H1 (cell line): ENCODE results near the gene JMJD8. TPM values are rescaled to one million over a fixed set of nuclear protein-coding genes. Genes with fewer than 3 reads are reported as not detected.

Experiments
- CTCF ChIA-PET: fragments of 300-600 bp; sonication (Branson Sonifier 250); formaldehyde crosslinking; loops from one replicate; lab custom pipeline; 2021; ENCODE audit not compliant: partially characterized antibody; lab: Charles Lee
- POLR2A ChIA-PET: fragments of 300-600 bp; sonication (Branson Sonifier 250); formaldehyde crosslinking; loops from one replicate; lab custom pipeline; 2021; ENCODE audit warnings: inconsistent platforms; ENCODE audit not compliant: partially characterized antibody; lab: Charles Lee
- DNase-seq, 2 experiments: peaks; one replicate each; pipeline versions ENCODE4 v3.0.0 to v3.0.0-alpha.2; 2010 to 2022; ENCODE audit warnings: low spot score in 2 of 2, low read depth in 1 of 2, mixed read lengths in 1 of 2
- FAIRE-seq: peaks from 2 replicates; lab custom pipeline; 2011; peaks lifted over from hg19 to GRCh38; lab: Jason Lieb, UNC
- H2AFZ ChIP-seq: 2 replicates; pipeline ENCODE4 v1.8.1; 2012; ENCODE audit warnings: low read length, inconsistent platforms
- H2AK5ac ChIP-seq: 2 replicates; pipeline ENCODE4 v1.6.1; 2013; ENCODE audit warnings: low read depth, low read length
- H2BK120ac ChIP-seq: replicated peaks from 2 replicates; pipeline ENCODE3; 2013; ENCODE audit warnings: low read depth, low read length, inconsistent platforms
- H2BK12ac ChIP-seq: 2 replicates; pipeline ENCODE4 v1.6.1; 2013; ENCODE audit warnings: low read depth, low read length
- H2BK15ac ChIP-seq: 2 replicates; pipeline ENCODE4 v1.6.1; 2013; ENCODE audit warnings: low read length
- H2BK20ac ChIP-seq: 2 replicates; pipeline ENCODE4 v1.6.1; 2013; ENCODE audit warnings: low read length
- H2BK5ac ChIP-seq: 2 replicates; pipeline ENCODE4 v1.6.1; 2013; ENCODE audit warnings: low read depth, low read length
- H3K14ac ChIP-seq: 2 replicates; pipeline ENCODE4 v1.6.1; 2013; ENCODE audit warnings: inconsistent platforms; ENCODE audit not compliant: insufficient read length
- H3K18ac ChIP-seq: 2 replicates; pipeline ENCODE4 v1.6.1; 2013; ENCODE audit warnings: low read length; ENCODE audit errors: extremely low read depth
- H3K23ac ChIP-seq: 2 replicates; pipeline ENCODE4 v1.6.1; 2013; ENCODE audit warnings: inconsistent platforms; ENCODE audit not compliant: insufficient read length
- H3K23me2 ChIP-seq: 2 replicates; pipeline ENCODE4 v1.6.1; 2013; ENCODE audit warnings: low read depth, low read length
- H3K27ac ChIP-seq: 2 replicates; pipeline ENCODE4 v1.6.1; 2011; ENCODE audit warnings: low read depth, low read length, inconsistent platforms
- H3K27me3 ChIP-seq, 4 experiments: replicated peaks in 1 of 4; 1 replicate in 1 of 4; 2 replicates in 3 of 4; pipeline versions ENCODE4 v1.6.1 to v1.8.1; 2011 to 2013; ENCODE audit warnings: low read length in 3 of 4, mild to moderate bottlenecking in 3 of 4, inconsistent platforms in 2 of 4, mixed read lengths in 2 of 4, moderate library complexity in 1 of 4; ENCODE audit not compliant: control insufficient read depth in 3 of 4, insufficient read depth in 3 of 4; ENCODE audit errors: extremely low read depth in 1 of 4
- H3K36me3 ChIP-seq, 4 experiments: 2 replicates each; pipeline versions ENCODE4 v1.6.1 to v1.8.1; 2011 to 2013; ENCODE audit warnings: mild to moderate bottlenecking in 4 of 4, low read length in 3 of 4, moderate library complexity in 2 of 4, control low read depth in 1 of 4, inconsistent platforms in 1 of 4; ENCODE audit not compliant: insufficient read depth in 4 of 4, control insufficient read depth in 2 of 4
- H3K4ac ChIP-seq: replicated peaks from 2 replicates; pipeline ENCODE3; 2013; ENCODE audit warnings: low read length, low read depth, mixed read lengths, inconsistent platforms; ENCODE audit not compliant: insufficient read length
- H3K4me1 ChIP-seq, 4 experiments: replicated peaks in 1 of 4; 1 replicate in 1 of 4; 2 replicates in 3 of 4; pipeline versions ENCODE4 v1.6.1 to v1.8.1; 2011 to 2013; ENCODE audit warnings: low read length in 3 of 4, inconsistent platforms in 2 of 4, mixed read lengths in 1 of 4; ENCODE audit not compliant: insufficient read depth in 4 of 4, control insufficient read depth in 3 of 4
- H3K4me2 ChIP-seq, 2 experiments: 2 replicates each; pipeline versions ENCODE4 v1.6.1 to v1.8.1; 2011 to 2013; ENCODE audit warnings: low read depth in 2 of 2, low read length in 2 of 2, control low read depth in 1 of 2, inconsistent platforms in 1 of 2, mild to moderate bottlenecking in 1 of 2; ENCODE audit not compliant: insufficient read depth in 1 of 2
- H3K4me3 ChIP-seq, 4 experiments: fragments of 200-600, 300-600 bp in 1 of 4; sonication (generic), shearing (Covaris generic), sonication (Bioruptor Twin) in 1 of 4; 2 replicates each; pipeline versions ENCODE4 v1.5.1 to v1.8.1; 2011 to 2016; ENCODE audit warnings: low read length in 4 of 4, low read depth in 3 of 4, control low read depth in 2 of 4, inconsistent platforms in 2 of 4, mild to moderate bottlenecking in 2 of 4, mixed read lengths in 1 of 4, moderate library complexity in 1 of 4; ENCODE audit not compliant: insufficient read depth in 2 of 4; ENCODE audit errors: extremely low read depth in 1 of 4
- H3K56ac ChIP-seq: replicated peaks from 2 replicates; pipeline ENCODE3; 2013; ENCODE audit warnings: low read depth, mild to moderate bottlenecking, mixed read lengths, low read length, inconsistent platforms; ENCODE audit not compliant: insufficient read length
- H3K79me1 ChIP-seq: 2 replicates; pipeline ENCODE4 v1.6.1; 2013; ENCODE audit warnings: low read depth, low read length, control low read depth
- H3K79me2 ChIP-seq, 2 experiments: 2 replicates each; pipeline versions ENCODE4 v1.6.1 to v1.8.1; 2012 to 2013; ENCODE audit warnings: low read length in 2 of 2, mild to moderate bottlenecking in 2 of 2, inconsistent platforms in 1 of 2; ENCODE audit not compliant: insufficient read depth in 2 of 2, control insufficient read depth in 1 of 2
- H3K9ac ChIP-seq, 4 experiments: replicated peaks in 1 of 4; 1 replicate in 1 of 4; 2 replicates in 3 of 4; pipeline versions ENCODE4 v1.6.1 to v1.8.1; 2011 to 2013; ENCODE audit warnings: low read depth in 3 of 4, low read length in 3 of 4, control low read depth in 2 of 4, mild to moderate bottlenecking in 2 of 4, moderate library complexity in 2 of 4, inconsistent platforms in 1 of 4; ENCODE audit errors: extremely low read depth in 1 of 4
- H3K9me3 ChIP-seq, 2 experiments: 2 replicates each; pipeline versions ENCODE4 v1.6.1 to v1.8.1; 2012 to 2013; ENCODE audit warnings: mild to moderate bottlenecking in 2 of 2, moderate library complexity in 2 of 2, control low read depth in 1 of 2, inconsistent platforms in 1 of 2, low read depth in 1 of 2, low read length in 1 of 2, mixed read lengths in 1 of 2; ENCODE audit not compliant: insufficient read depth in 2 of 2
- H4K20me1 ChIP-seq, 2 experiments: replicated peaks in 1 of 2; 2 replicates each; pipeline versions ENCODE3 to v1.8.1; 2011 to 2013; ENCODE audit warnings: inconsistent platforms in 2 of 2, low read length in 2 of 2, mild to moderate bottlenecking in 1 of 2; ENCODE audit not compliant: insufficient read depth in 2 of 2, control insufficient read depth in 1 of 2
- H4K5ac ChIP-seq: 2 replicates; pipeline ENCODE4 v1.6.1; 2013; ENCODE audit warnings: low read length, low read depth, mixed read lengths, inconsistent platforms; ENCODE audit not compliant: insufficient read length
- H4K8ac ChIP-seq: 2 replicates; pipeline ENCODE4 v1.8.0; 2013; ENCODE audit warnings: mild to moderate bottlenecking, moderate library complexity, low read length, inconsistent platforms; ENCODE audit not compliant: insufficient read depth; ENCODE audit errors: extremely low read depth
- H4K91ac ChIP-seq: replicated peaks from 2 replicates; pipeline ENCODE3; 2013; ENCODE audit warnings: low read length, mixed read lengths, inconsistent platforms; ENCODE audit not compliant: insufficient read length
- CBX8 ChIP-seq: fragments of 300-800, 300-1000 bp; sonication (generic); IDR thresholded peaks from 2 replicates; pipeline ENCODE4 v1.7.1; 2016; ENCODE audit warnings: low read depth, low read length, borderline replicate concordance
- CEBPB ChIP-seq: IDR thresholded peaks from 2 replicates; pipeline ENCODE4 v1.6.1; 2012; ENCODE audit warnings: low read depth, low read length
- CHD2 ChIP-seq: IDR thresholded peaks from 2 replicates; pipeline ENCODE4 v1.6.1; 2012; ENCODE audit warnings: low read length, improper control_type of control experiment
- EZH2 ChIP-seq: fragments of 200-600 bp; sonication (generic); IDR thresholded peaks from 2 replicates; pipeline ENCODE4 v1.7.1; 2012; ENCODE audit warnings: low read depth, mild to moderate bottlenecking, moderate library complexity, low read length, inconsistent platforms; ENCODE audit not compliant: severe bottlenecking
- JUND ChIP-seq: IDR thresholded peaks from 2 replicates; pipeline ENCODE4 v1.6.1; 2011; ENCODE audit warnings: mild to moderate bottlenecking, improper control_type of control experiment, low read length
- NANOG ChIP-seq: IDR thresholded peaks from 2 replicates; pipeline ENCODE4 v1.6.1; 2011; ENCODE audit warnings: low read length, low read depth, mild to moderate bottlenecking, inconsistent platforms; ENCODE audit not compliant: insufficient read depth, poor library complexity, severe bottlenecking
- RNF2 ChIP-seq: fragments of 200-900, 300-1000 bp; sonication (generic); IDR thresholded peaks from 2 replicates; pipeline ENCODE4 v1.7.1; 2016; ENCODE audit warnings: borderline replicate concordance, low read depth, mild to moderate bottlenecking, antibody characterized with exemption, low read length; ENCODE audit not compliant: poor library complexity, severe bottlenecking; ENCODE audit errors: missing control alignments
- WGBS, 2 experiments: shearing (Covaris generic) in 1 of 2; methylation state at CpG; one replicate each; pipeline versions ENCODE4 v1.1.6 to v1.1.7; 2013 to 2015; ENCODE audit warnings: low lambda C conversion rate in 2 of 2, mixed read lengths in 2 of 2, inconsistent platforms in 1 of 2, low coverage in 1 of 2, missing lambda C conversion rate in 1 of 2; ENCODE audit not compliant: insufficient replicate concordance in 2 of 2, insufficient coverage in 1 of 2, insufficient read length in 1 of 2; ENCODE audit errors: extremely low coverage in 1 of 2, missing lambda C conversion rate in 1 of 2; 5-methylcytosine and 5-hydroxymethylcytosine counted together
- polyA plus RNA-seq, 7 experiments: library from polyadenylated mRNA; depleted of rRNA in 3 of 7; stranded (reverse) in 5 of 7; unstranded in 2 of 7; fragments of >200 nt in 5 of 7; fragments of 200-250 nt in 2 of 7; gene quantifications; 1 replicate in 5 of 7; 2 replicates in 1 of 7; 4 replicates in 1 of 7; pipeline versions ENCODE4 v1.2.1 to v1.2.3, GENCODE V29; 2011 to 2013; ENCODE audit warnings: missing spikeins in 2 of 7, mixed read lengths in 2 of 7
- total RNA-seq: library from RNA; stranded (reverse); fragmentation: NEBNext Ultra II Directional; extraction: Animal tissue kit (Norgen Biotek cat#: 25700); gene quantifications from 2 replicates; pipeline ENCODE4 v1.2.1, GENCODE V29; 2021

The JMJD8 gene
- total and polyA plus RNA-seq, 2 of the 8 experiments (the other 6 are each of a cell fraction or from before 2014, with no cell fraction given) = 46.4 to 87.4 TPM

DNA sequence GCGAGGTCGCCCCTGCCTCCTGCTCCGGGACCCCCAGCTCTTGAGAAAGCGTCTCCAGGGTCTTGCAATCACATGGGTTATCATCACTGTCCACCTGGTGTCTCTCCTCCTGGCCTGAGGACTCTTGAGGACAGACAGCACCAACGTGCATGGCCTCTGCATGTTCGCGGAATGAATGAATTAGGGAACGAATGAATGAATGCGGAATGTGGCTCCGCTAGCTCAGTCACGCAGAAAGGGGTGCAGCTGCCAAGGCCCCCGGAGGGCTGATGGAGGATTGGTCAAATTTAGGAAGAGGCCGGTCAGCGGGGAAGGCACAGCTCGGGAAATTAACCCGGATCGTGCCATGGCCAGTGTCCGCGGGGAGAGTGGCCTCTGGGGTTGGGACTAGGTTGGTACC is 18.2 kb upstream of the JMJD8 start:
- FAIRE-seq (no peak), DNase-seq (no peak)
- WGBS, 2 experiments = 94% methylated on average over 19 of the region's 19 CpGs; no CpG with 5 or more reads in 1 of the 2 experiments
- H3K23me2 ChIP-seq = peaks cover 12% of the 10 kb centered on the region; the same call in 1 of the 2 replicates
- H3K4me2 ChIP-seq = no peak overlapping the region
- ChIA-PET CTCF (interaction anchor here (0.7 to 33.4 kb wide), 7 partner anchors 10 to 83 kb away, joined by 3 to 977 read pairs (median 5); partner anchors contain the start of genes ANTKMT, CCDC78, CIAO3 and HAGHL), POLR2A (interaction anchor here (1.0 to 4.5 kb wide), 6 partner anchors 8 to 82 kb away, joined by 3 to 30 read pairs (median 5); partner anchors contain the start of genes ANTKMT, JMJD8 and WDR24)
- H2AFZ ChIP-seq = no peak overlapping the region
- H3K4ac ChIP-seq = no peak overlapping the region
- no peaks in the 10 kb centered on the region for H3K79me2 ChIP-seq
- H3K27me3 ChIP-seq = peaks cover 57 to 84% (median 79%) of the 10 kb centered on the region in 4 experiments
- H3K27ac ChIP-seq = no peak overlapping the region
- H2AK5ac ChIP-seq = no peak overlapping the region
- H4K5ac ChIP-seq = no peak overlapping the region
- H3K14ac ChIP-seq = no peak overlapping the region
- TF ChIP-seq CHD2 = no peak
- TF ChIP-seq NANOG = no peak
- no peak for TF ChIP-seq RNF2
- TF ChIP-seq EZH2 = no peak
- no peak for TF ChIP-seq CBX8
- no peak for TF ChIP-seq CEBPB
- no peak for TF ChIP-seq JUND
- H3K36me3 ChIP-seq = no peaks in the 10 kb centered on the region
- no peak overlapping the region for H2BK15ac ChIP-seq
- no peak overlapping the region for H3K18ac ChIP-seq
- H2BK20ac ChIP-seq = no peak overlapping the region
- H2BK5ac ChIP-seq = no peak overlapping the region
- H3K56ac ChIP-seq = no peak overlapping the region
- no peak overlapping the region for H3K9ac ChIP-seq
- H3K4me1 ChIP-seq = peaks cover 0 to 8% (median 2%) of the 10 kb centered on the region in 4 experiments; a peak in 4 of 7 replicates
- H3K79me1 ChIP-seq = no peaks in the 10 kb centered on the region
- H4K8ac ChIP-seq = no peak overlapping the region
- H2BK120ac ChIP-seq = no peak overlapping the region
- H4K20me1 ChIP-seq = peaks cover 8 to 27% of the 10 kb centered on the region in 2 experiments
- H4K91ac ChIP-seq = no peak overlapping the region
- H3K4me3 ChIP-seq = no peak overlapping the region
- no peak overlapping the region for H2BK12ac ChIP-seq
- no peaks in the 10 kb centered on the region for H3K9me3 ChIP-seq
- H3K23ac ChIP-seq = no peak overlapping the region
